Fibroblast of villous mesenchyme (primary cell): Measurements from ENCODE around the gene ZMYND10. TPM values are rescaled to one million over a fixed set of nuclear protein-coding genes. Genes with fewer than 3 reads are reported as not detected.

ENCODE experiments used
- DNase-seq: peaks from one replicate; pipeline ENCODE4 v3.0.0-alpha.2; 2010; ENCODE audit warnings: low read depth
- H3K4me3 ChIP-seq: 2 replicates; pipeline ENCODE4 v1.5.1; 2011; ENCODE audit warnings: low read depth, mild to moderate bottlenecking, low read length
- total RNA-seq: library from RNA; depleted of rRNA; stranded (reverse); fragments of >200 nt; gene quantifications from 2 replicates; pipeline ENCODE4 v1.2.3, GENCODE V29; 2012
- TF ChIP-seq, protein P1 (sequence below): IDR thresholded peaks from 2 replicates; pipeline ENCODE4 v1.5.1; 2012; ENCODE audit warnings: low read depth, mild to moderate bottlenecking, low read length; ENCODE audit not compliant: insufficient read depth

ZMYND10 gene
- total RNA-seq, 1 donor = 1.3 TPM

DNA sequence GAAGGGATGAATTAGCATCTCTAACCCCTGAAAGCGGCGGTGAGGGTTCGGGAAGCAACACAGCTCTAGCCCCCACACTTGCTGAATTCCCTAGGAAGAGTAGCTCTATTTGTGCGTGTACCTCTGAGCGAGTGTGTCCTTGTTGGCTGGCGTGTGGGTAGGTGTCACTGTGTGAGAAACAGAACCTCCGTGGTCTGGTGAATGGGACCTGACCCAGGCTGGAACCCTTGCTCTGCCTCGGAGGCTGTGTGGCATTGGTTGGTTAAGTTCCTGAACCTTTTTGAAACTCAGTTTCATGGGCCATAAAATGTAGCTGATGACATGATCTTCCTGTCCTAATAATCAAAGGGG is 14.2 kb upstream of the ZMYND10 start:
- peak overlapping the region; percentile 40 for H3K4me3 ChIP-seq
- DNase-seq = no peak

DNA sequence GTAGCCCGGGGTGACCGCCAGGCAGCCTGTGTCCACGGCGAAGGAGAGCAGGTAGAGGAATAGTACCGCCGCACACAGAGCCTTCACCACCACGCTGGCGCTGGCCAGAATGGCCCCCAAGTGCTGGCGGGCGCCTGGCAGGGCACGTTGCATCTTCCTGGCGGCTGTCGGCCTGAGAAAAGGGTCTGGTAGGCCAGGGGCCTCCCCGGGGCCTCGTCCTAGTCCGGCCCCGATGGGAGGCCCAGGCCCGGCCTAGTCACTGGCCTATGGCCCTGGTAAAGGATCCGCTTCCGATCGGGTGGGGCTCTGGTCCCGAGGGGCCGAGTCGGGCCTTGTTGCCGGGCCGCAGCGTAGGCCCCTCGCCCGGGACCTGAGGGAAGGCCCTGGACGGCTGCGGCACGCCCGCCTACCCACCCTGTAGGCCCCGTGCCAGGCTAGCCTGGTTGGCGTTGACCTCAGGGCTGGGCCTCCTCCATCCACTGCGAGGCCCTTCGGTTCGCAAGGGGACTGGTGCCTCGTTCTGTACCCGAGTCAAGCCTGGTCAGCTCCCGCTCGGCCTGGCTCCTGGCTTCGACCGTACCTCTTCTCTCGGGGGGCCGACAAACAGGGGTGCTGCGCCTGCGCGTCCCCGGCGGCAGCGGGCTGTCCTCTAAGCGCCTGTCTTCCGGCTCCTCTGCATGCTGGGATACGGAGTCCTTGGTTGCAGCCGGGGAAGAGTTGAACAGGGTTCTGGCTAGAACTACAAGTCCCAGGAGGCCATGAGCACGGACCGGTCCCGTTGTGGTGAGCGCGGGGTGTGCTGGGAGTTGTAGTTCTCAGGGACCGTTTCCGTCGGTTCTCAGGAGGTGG is 13.6 kb upstream of the ZMYND10 start, which contains the start of gene TMEM115:
Gene TMEM115, minus strand, starts transcription at position 611 of the 849 bp plus-strand sequence. Its CDS starts 458 bp downstream, at position 153.
- TF ChIP-seq, protein P1, sequence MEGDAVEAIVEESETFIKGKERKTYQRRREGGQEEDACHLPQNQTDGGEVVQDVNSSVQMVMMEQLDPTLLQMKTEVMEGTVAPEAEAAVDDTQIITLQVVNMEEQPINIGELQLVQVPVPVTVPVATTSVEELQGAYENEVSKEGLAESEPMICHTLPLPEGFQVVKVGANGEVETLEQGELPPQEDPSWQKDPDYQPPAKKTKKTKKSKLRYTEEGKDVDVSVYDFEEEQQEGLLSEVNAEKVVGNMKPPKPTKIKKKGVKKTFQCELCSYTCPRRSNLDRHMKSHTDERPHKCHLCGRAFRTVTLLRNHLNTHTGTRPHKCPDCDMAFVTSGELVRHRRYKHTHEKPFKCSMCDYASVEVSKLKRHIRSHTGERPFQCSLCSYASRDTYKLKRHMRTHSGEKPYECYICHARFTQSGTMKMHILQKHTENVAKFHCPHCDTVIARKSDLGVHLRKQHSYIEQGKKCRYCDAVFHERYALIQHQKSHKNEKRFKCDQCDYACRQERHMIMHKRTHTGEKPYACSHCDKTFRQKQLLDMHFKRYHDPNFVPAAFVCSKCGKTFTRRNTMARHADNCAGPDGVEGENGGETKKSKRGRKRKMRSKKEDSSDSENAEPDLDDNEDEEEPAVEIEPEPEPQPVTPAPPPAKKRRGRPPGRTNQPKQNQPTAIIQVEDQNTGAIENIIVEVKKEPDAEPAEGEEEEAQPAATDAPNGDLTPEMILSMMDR = no peak
- peak within 1 kb of the TSS; percentile 91 for H3K4me3 ChIP-seq
- peak; percentile 99 for DNase-seq

More for the DNA sequence above, 14.2 kb upstream of the ZMYND10 start:
- TF ChIP-seq, protein P1 = no peak

DNA sequence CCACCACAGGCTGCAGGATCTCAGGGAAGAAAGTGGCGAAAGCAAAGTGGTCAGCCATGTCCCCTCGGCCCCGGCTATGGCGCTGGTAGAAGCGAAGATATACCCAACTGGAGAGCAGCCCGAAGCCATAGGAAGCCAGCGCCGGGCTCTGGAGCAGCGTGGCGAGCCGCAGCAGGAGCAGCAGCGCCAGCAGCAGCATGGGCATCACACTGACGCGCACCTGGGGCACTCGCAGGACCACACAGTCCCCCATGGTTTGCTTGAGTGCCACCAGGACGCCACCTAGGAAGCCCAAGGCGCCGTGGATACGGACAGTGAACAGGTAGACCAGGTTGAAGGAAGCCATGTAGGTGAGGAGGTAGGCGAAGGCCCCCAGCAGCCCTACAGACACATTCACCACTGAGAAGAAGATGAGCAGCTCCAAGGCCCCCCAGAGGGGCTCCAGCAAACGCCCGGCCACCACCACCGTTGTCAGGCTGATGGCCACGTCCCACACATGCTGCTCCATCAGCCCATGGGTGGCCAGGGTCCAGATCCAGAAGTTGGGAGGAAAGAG is 12.9 kb upstream of the ZMYND10 start:
- no peak for DNase-seq
- TF ChIP-seq, protein P1 = no peak
- H3K4me3 ChIP-seq = peak overlapping the region; percentile 91

DNA sequence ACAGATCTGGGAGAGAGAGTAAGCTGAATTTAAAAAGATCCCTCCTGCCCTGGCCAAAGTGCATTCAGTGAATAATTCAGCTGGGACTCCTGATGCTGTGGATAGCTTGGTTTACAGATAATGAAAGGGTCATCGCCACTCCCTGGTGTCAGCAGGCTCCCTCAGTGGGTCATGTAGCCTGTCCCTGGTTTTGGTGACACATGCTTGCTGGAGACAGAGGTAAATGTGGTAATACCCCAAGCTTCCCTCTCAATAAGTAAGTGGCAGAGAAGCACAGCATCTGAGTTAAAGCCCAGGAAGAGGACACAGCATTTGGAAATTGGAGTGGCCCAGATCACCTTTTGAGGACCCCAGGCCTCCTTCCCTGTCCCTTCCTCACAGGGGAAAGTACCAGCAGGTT is 11.9 kb upstream of the ZMYND10 start:
- no peak for DNase-seq
- TF ChIP-seq, protein P1 = no peak
- peak overlapping the region; percentile 91 for H3K4me3 ChIP-seq

DNA sequence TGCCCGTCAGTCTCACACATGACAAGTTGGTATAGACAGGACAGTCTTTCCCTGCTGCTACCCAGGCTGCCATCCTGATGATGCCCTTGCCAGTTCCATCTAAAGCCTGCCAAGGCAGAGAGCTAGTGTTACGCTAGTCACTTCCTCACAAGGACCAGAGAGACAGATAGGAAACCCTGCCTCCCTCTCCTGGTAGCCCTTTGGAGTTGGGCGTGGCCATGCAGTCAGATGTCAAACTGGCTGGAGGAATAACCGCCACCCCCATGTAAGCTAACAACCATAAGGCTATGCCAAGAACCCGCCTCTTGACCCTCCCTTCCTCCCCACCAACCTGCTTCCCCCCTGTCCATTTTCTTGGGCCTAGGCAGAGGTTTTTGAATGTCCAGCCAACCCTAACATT is 11.0 kb upstream of the ZMYND10 start:
- peak overlapping the region; percentile 91 for H3K4me3 ChIP-seq
- peak; percentile 30 for DNase-seq
- TF ChIP-seq, protein P1 = no peak

DNA sequence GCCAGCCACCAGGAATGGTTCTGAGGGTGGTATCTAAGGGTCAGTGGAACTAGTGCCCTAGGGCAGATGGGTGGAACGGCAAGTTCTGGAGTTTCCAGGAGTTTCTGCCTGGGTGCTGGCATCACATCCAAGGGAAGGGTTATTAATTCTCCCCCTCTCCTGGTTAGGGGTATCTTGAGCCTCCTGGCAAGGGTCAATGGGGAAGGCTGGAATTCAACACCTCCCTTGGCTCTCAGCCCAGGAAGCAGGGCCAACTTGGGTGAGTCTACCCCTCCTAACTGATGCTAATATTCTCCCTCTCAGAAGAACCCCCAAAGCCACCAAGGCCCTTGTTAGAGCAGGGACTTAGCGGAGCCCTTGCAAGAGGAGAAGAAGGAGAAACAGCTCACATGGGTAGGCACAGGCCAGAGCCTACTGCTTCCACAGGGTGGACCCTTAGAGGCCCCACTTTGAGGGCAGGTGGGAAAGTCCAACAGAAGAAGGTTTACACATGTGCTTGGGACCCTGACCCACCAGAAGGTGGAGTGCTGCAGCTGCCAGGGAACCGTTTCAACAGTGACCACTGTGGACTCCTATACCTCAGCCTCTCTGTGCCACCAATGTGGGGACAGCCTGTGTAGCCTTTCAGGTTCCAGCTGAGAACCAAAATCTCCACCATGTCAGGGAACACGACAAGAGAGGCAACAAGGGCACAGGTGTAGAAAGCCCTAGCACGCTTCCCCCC is 10.5 kb upstream of the ZMYND10 start:
- H3K4me3 ChIP-seq = peak overlapping the region; percentile 91
- TF ChIP-seq, protein P1 = no peak

More for the DNA sequence above, 10.5 kb upstream of the ZMYND10 start:
- no peak for DNase-seq
